A673 (cell line): Measurements from ENCODE around the gene EIPR1.

Experiments
- CTCF ChIP-seq: fragments of 300-800, 200-600 bp; sonication (generic); conservative IDR thresholded peaks from 2 replicates; pipeline ENCODE4 v1.5.1; 2017; ENCODE audit warnings: low read depth, mild to moderate bottlenecking, antibody characterized with exemption, low read length, moderate library complexity, mixed read lengths
- EZH2 ChIP-seq: fragments of 200-600 bp; sonication (generic); IDR thresholded peaks from 2 replicates; pipeline ENCODE4 v1.6.1; 2017; ENCODE audit warnings: borderline replicate concordance, low read depth, mild to moderate bottlenecking, mixed read lengths, antibody characterized with exemption, low read length; ENCODE audit not compliant: poor library complexity, severe bottlenecking

- no peak for TF ChIP-seq CTCF
- TF ChIP-seq EZH2 = no peak
These were observed 190.2 kb downstream of the EIPR1 start for GRCh38 chr2:3187467-3187866.
